Small intestine (tissue), 7 donors: Measurements from ENCODE around the gene NFIB. TPM values are rescaled to one million over a fixed set of nuclear protein-coding genes. Genes with fewer than 3 reads are reported as not detected.
A peak's percentile ranks its signal among the peaks of the same experiment; 100 is the strongest.

ENCODE experiments used
- DNase-seq, 2 donors: peaks; one replicate each; pipeline versions ENCODE4 v3.0.0 to v3.0.0-alpha.2; 2013
- FAIRE-seq: peaks from 2 replicates; lab custom pipeline; 2012; peaks lifted over from hg19 to GRCh38; lab: Jason Lieb, UNC
- H3K27ac ChIP-seq, 3 donors: one replicate each; pipeline ENCODE4 v1.5.1; 2013; ENCODE audit warnings: low read length in 2 of 3, mild to moderate bottlenecking in 2 of 3, control low read depth in 1 of 3, inconsistent platforms in 1 of 3, low read depth in 1 of 3, moderate library complexity in 1 of 3
- H3K27me3 ChIP-seq, 3 donors: one replicate each; pipeline ENCODE4 v1.6.1; 2013; ENCODE audit warnings: low read length in 3 of 3, inconsistent platforms in 1 of 3; ENCODE audit not compliant: control insufficient read depth in 3 of 3, insufficient read depth in 3 of 3
- H3K36me3 ChIP-seq, 3 donors: one replicate each; pipeline ENCODE4 v1.6.1; 2013; ENCODE audit warnings: low read length in 3 of 3, inconsistent platforms in 1 of 3, low read depth in 1 of 3, mild to moderate bottlenecking in 1 of 3, moderate library complexity in 1 of 3; ENCODE audit not compliant: control insufficient read depth in 3 of 3, insufficient read depth in 2 of 3
- H3K4me1 ChIP-seq, 3 donors: one replicate each; pipeline ENCODE4 v1.6.1; 2013; ENCODE audit warnings: low read length in 2 of 3, inconsistent platforms in 1 of 3, low read depth in 1 of 3, mild to moderate bottlenecking in 1 of 3, moderate library complexity in 1 of 3; ENCODE audit not compliant: control insufficient read depth in 3 of 3, insufficient read depth in 2 of 3
- H3K4me3 ChIP-seq, 3 donors: one replicate each; pipeline ENCODE4 v1.5.1; 2013; ENCODE audit warnings: low read length in 3 of 3, control low read depth in 1 of 3, inconsistent platforms in 1 of 3, low read depth in 1 of 3, mild to moderate bottlenecking in 1 of 3, moderate library complexity in 1 of 3
- H3K9me3 ChIP-seq, 2 donors: one replicate each; pipeline ENCODE4 v1.6.1; 2013; ENCODE audit warnings: low read depth in 1 of 2, low read length in 1 of 2; ENCODE audit not compliant: control insufficient read depth in 2 of 2, insufficient read depth in 1 of 2
- WGBS, 3 donors: extraction: QIAGEN DNeasy Blood & Tissue Kit; methylation state at CpG; one replicate each; pipeline ENCODE4 v1.1.7; 2013; 5-methylcytosine and 5-hydroxymethylcytosine counted together
- polyA plus RNA-seq, 4 donors: library from polyadenylated mRNA; stranded (reverse) in 3 of 4; unstranded in 1 of 4; fragments of 200-250 nt in 3 of 4; fragments of 120-200 nt in 1 of 4; gene quantifications; one replicate each; pipeline versions ENCODE4 v1.2.1 to v1.2.3, GENCODE V29; 2013
- donor health status: healthy with polysubstance abuse.
- donor health status: control.
- donor health status: control.
- donor health status: Bipolar disorder and iron deficiency.
- donor health status: healthy.

The NFIB gene
- polyA plus RNA-seq, 4 donors: 5.1 to 15.9 (median 9.5) TPM

GRCh38 chr9:14097215-14097614 lies 216.7 kb downstream of the NFIB start:
- 15 to 56% (median 41%) methylated on average over 4 of the region's 4 CpGs for WGBS, 3 donors
- H3K27me3 ChIP-seq: no peaks in the 10 kb centered on the region
- no peak overlapping the region for H3K4me3 ChIP-seq
- H3K9me3 ChIP-seq: no peaks in the 10 kb centered on the region
- FAIRE-seq (no peak), DNase-seq (peak in 1 of 2 donors; percentile 53)
- H3K27ac ChIP-seq: peak overlapping the region in 1 of 3 donors; percentile 43
- peaks cover 0 to 4% (median 0%) of the 10 kb centered on the region in 3 donors for H3K36me3 ChIP-seq
- H3K4me1 ChIP-seq: peaks cover 0 to 7% (median 3%) of the 10 kb centered on the region in 3 donors

GRCh38 chr9:14096258-14096922 lies 217.6 kb downstream of the NFIB start:
- Histone ChIP-seq H3K36me3 (peaks cover 0 to 4% (median 0%) of the 10 kb centered on the region in 3 donors), H3K27me3 (no peaks in the 10 kb centered on the region), H3K9me3 (no peaks in the 10 kb centered on the region), H3K4me3 (peak overlapping the region in 1 of 3 donors; percentile 5), H3K4me1 (peaks cover 0 to 7% (median 3%) of the 10 kb centered on the region in 3 donors), H3K27ac (peak overlapping the region in 2 of 3 donors; percentile 43)
- peak in 1 of 2 donors; percentile 64 for DNase-seq
- WGBS, 3 donors: 38 to 87% (median 74%) methylated on average over 15 of the region's 15 CpGs
- FAIRE-seq: no peak

GRCh38 chr9:14095277-14095676 lies 218.7 kb downstream of the NFIB start:
- peaks cover 0 to 7% (median 3%) of the 10 kb centered on the region in 3 donors for H3K4me1 ChIP-seq
- no peak for FAIRE-seq
- H3K4me3 ChIP-seq: no peak overlapping the region
- H3K27me3 ChIP-seq: no peaks in the 10 kb centered on the region
- no peak for DNase-seq
- peak overlapping the region in 1 of 3 donors; percentile 8 for H3K27ac ChIP-seq
- no peaks in the 10 kb centered on the region for H3K9me3 ChIP-seq
- peaks cover 0 to 4% (median 0%) of the 10 kb centered on the region in 3 donors for H3K36me3 ChIP-seq

- no peak overlapping the region for H3K27ac ChIP-seq
- no peaks in the 10 kb centered on the region for H3K27me3 ChIP-seq
- peaks cover 0 to 4% (median 0%) of the 10 kb centered on the region in 3 donors for H3K36me3 ChIP-seq
- H3K4me1 ChIP-seq: peaks cover 0 to 7% (median 3%) of the 10 kb centered on the region in 3 donors
- H3K4me3 ChIP-seq: no peak overlapping the region
- DNase-seq: no peak
- H3K9me3 ChIP-seq: no peaks in the 10 kb centered on the region
- no peak for FAIRE-seq
- WGBS, 3 donors: 87 to 94% (median 89%) methylated on average over 5 of the region's 5 CpGs
Measured at GRCh38 chr9:14094491-14094890, 219.4 kb downstream of the NFIB start.

GRCh38 chr9:14092344-14092743 lies 221.6 kb downstream of the NFIB start:
- DNase-seq (no peak), FAIRE-seq (no peak)
- H3K9me3 ChIP-seq: no peaks in the 10 kb centered on the region
- H3K4me3 ChIP-seq: no peak overlapping the region
- 94 to 100% (median 95%) methylated on average over 1 of the region's 1 CpG for WGBS, 3 donors
- no peak overlapping the region for H3K27ac ChIP-seq
- H3K27me3 ChIP-seq: no peaks in the 10 kb centered on the region
- peaks cover 0 to 6% (median 0%) of the 10 kb centered on the region in 3 donors for H3K36me3 ChIP-seq
- peaks cover 0 to 3% (median 3%) of the 10 kb centered on the region in 3 donors for H3K4me1 ChIP-seq

GRCh38 chr9:14089051-14089803 lies 224.7 kb downstream of the NFIB start:
- Histone ChIP-seq H3K36me3 (peaks cover 0 to 6% (median 0%) of the 10 kb centered on the region in 3 donors), H3K9me3 (no peaks in the 10 kb centered on the region), H3K4me3 (no peak overlapping the region), H3K27ac (no peak overlapping the region), H3K4me1 (no peaks in the 10 kb centered on the region), H3K27me3 (no peaks in the 10 kb centered on the region)
- DNase-seq (no peak), FAIRE-seq (no peak)
- WGBS, 3 donors: 75 to 87% (median 85%) methylated on average over 4 of the region's 4 CpGs

- Histone ChIP-seq H3K27ac (no peak overlapping the region), H3K36me3 (peaks cover 0 to 4% (median 0%) of the 10 kb centered on the region in 3 donors), H3K9me3 (no peaks in the 10 kb centered on the region), H3K27me3 (no peaks in the 10 kb centered on the region), H3K4me3 (no peak overlapping the region), H3K4me1 (no peaks in the 10 kb centered on the region)
- WGBS, 3 donors: 89 to 94% (median 90%) methylated on average over 7 of the region's 7 CpGs
- FAIRE-seq (no peak), DNase-seq (no peak)
Measured at GRCh38 chr9:14087576-14087975, 226.4 kb downstream of the NFIB start.

GRCh38 chr9:14086495-14086894 lies 227.4 kb downstream of the NFIB start:
- 88 to 95% (median 92%) methylated on average over 5 of the region's 5 CpGs for WGBS, 3 donors
- Histone ChIP-seq H3K9me3 (no peaks in the 10 kb centered on the region), H3K4me1 (no peaks in the 10 kb centered on the region), H3K36me3 (peaks cover 0 to 4% (median 0%) of the 10 kb centered on the region in 3 donors), H3K27me3 (no peaks in the 10 kb centered on the region), H3K4me3 (no peak overlapping the region), H3K27ac (no peak overlapping the region)
- no peak for DNase-seq
- no peak for FAIRE-seq
